WTC11 (cell line): ENCODE data around the gene MAGI2. TPM values are rescaled to one million over a fixed set of nuclear protein-coding genes. Genes with fewer than 3 reads are reported as not detected.

Experiments
- ATAC-seq: fragments of 200-7000 bp; cut with Tn5 transposase; 2 replicates; pipeline ENCODE4 v1.10.0; 2021; ENCODE audit warnings: mild to moderate bottlenecking, moderate library complexity
- CTCF ChIA-PET: fragments of 300-600 bp; sonication (Branson Sonifier 250); formaldehyde crosslinking; loops from one replicate; lab custom pipeline; 2021; ENCODE audit warnings: antibody characterized with exemption; lab: Charles Lee
- POLR2A ChIA-PET: fragments of 350-600 bp; sonication (Branson Sonifier 250); formaldehyde crosslinking; loops from one replicate; lab custom pipeline; 2021; ENCODE audit warnings: antibody characterized with exemption; lab: Charles Lee
- DNase-seq: peaks from one replicate; pipeline ENCODE4 v3.0.0; 2021; ENCODE audit warnings: low spot score
- H3K27ac Mint-ChIP-seq: 2 replicates; pipeline ENCODE4 v1.8.0; 2021; ENCODE audit warnings: mixed read lengths
- H3K27me3 Mint-ChIP-seq: 2 replicates; pipeline ENCODE4 v1.8.0; 2021; ENCODE audit warnings: low read depth, mild to moderate bottlenecking, moderate library complexity, mixed read lengths
- H3K36me3 Mint-ChIP-seq: 2 replicates; pipeline ENCODE4 v1.8.0; 2021; ENCODE audit warnings: mixed read lengths
- H3K4me1 Mint-ChIP-seq: 2 replicates; pipeline ENCODE4 v1.8.0; 2022; ENCODE audit warnings: mixed read lengths
- H3K4me3 Mint-ChIP-seq: 2 replicates; pipeline ENCODE4 v1.8.0; 2021; ENCODE audit warnings: mild to moderate bottlenecking, moderate library complexity, mixed read lengths
- H3K9me3 Mint-ChIP-seq: 2 replicates; pipeline ENCODE4 v1.8.0; 2021; ENCODE audit warnings: mixed read lengths
- ATF1 ChIP-seq: sonication (generic); formaldehyde crosslinking; IDR thresholded peaks from 2 replicates; pipeline ENCODE4 v1.8.1; 2023; ENCODE audit warnings: mild to moderate bottlenecking, moderate library complexity, missing genetic modification reagents
- CDX4 ChIP-seq: fragments of 250-450 bp; sonication (Bioruptor Pico); IDR thresholded peaks from 2 replicates; pipeline ENCODE4 v1.9.0; 2021; ENCODE audit warnings: moderate library complexity, mild to moderate bottlenecking, inconsistent platforms, borderline replicate concordance
- CREM ChIP-seq: sonication (generic); formaldehyde crosslinking; IDR thresholded peaks from 2 replicates; pipeline ENCODE4 v1.8.1; 2022; ENCODE audit warnings: mild to moderate bottlenecking, missing genetic modification reagents, moderate library complexity
- E2F1 ChIP-seq: sonication (generic); formaldehyde crosslinking; IDR thresholded peaks from 2 replicates; pipeline ENCODE4 v1.8.0; 2022; ENCODE audit warnings: mild to moderate bottlenecking, missing genetic modification reagents
- EMX1 ChIP-seq: fragments of 250-450 bp; sonication (Bioruptor Pico); IDR thresholded peaks from 2 replicates; pipeline ENCODE4 v1.8.0; 2021; ENCODE audit warnings: mild to moderate bottlenecking
- GABPB1 ChIP-seq: sonication (generic); formaldehyde crosslinking; IDR thresholded peaks from 2 replicates; pipeline ENCODE4 v1.8.1; 2023; ENCODE audit warnings: mild to moderate bottlenecking, missing genetic modification reagents
- HMGXB4 ChIP-seq: sonication (generic); formaldehyde crosslinking; IDR thresholded peaks from 2 replicates; pipeline ENCODE4 v1.8.1; 2023; ENCODE audit warnings: mild to moderate bottlenecking, moderate library complexity, missing genetic modification reagents
- IRF2 ChIP-seq: sonication (generic); formaldehyde crosslinking; IDR thresholded peaks from 2 replicates; pipeline ENCODE4 v1.8.0; 2022; ENCODE audit warnings: low read depth, missing genetic modification reagents, borderline replicate concordance
- JUN ChIP-seq: sonication (generic); formaldehyde crosslinking; IDR thresholded peaks from 2 replicates; pipeline ENCODE4 v1.8.0; 2023; ENCODE audit warnings: mild to moderate bottlenecking, missing genetic modification reagents
- MYBL2 ChIP-seq: sonication (generic); formaldehyde crosslinking; IDR thresholded peaks from 2 replicates; pipeline ENCODE4 v1.8.1; 2023; ENCODE audit warnings: mild to moderate bottlenecking, moderate library complexity, missing genetic modification reagents
- RORB ChIP-seq: fragments of 250-450 bp; sonication (Bioruptor Pico); IDR thresholded peaks from 2 replicates; pipeline ENCODE4 v1.9.0; 2021; ENCODE audit warnings: mild to moderate bottlenecking
- SP1 ChIP-seq: sonication (generic); formaldehyde crosslinking; conservative IDR thresholded peaks from 2 replicates; pipeline ENCODE4 v1.8.1; 2022; ENCODE audit warnings: missing genetic modification reagents
- TEAD1 ChIP-seq: sonication (generic); formaldehyde crosslinking; IDR thresholded peaks from 2 replicates; pipeline ENCODE4 v1.8.0; 2022; ENCODE audit warnings: mild to moderate bottlenecking, missing genetic modification reagents
- TEAD4 ChIP-seq: sonication (generic); formaldehyde crosslinking; IDR thresholded peaks from 2 replicates; pipeline ENCODE4 v1.8.0; 2022; ENCODE audit warnings: mild to moderate bottlenecking, missing genetic modification reagents
- ZNF138 ChIP-seq: sonication (generic); formaldehyde crosslinking; conservative IDR thresholded peaks from 2 replicates; pipeline ENCODE4 v1.8.1; 2022; ENCODE audit warnings: mild to moderate bottlenecking, moderate library complexity, missing genetic modification reagents
- ZNF317 ChIP-seq: sonication (generic); formaldehyde crosslinking; IDR thresholded peaks from 2 replicates; pipeline ENCODE4 v1.8.1; 2023; ENCODE audit warnings: low read depth, mild to moderate bottlenecking, moderate library complexity, missing genetic modification reagents, borderline replicate concordance
- ZNF416 ChIP-seq: fragments of 250-450 bp; sonication (Bioruptor Pico); IDR thresholded peaks from 2 replicates; pipeline ENCODE4 v1.9.0; 2021; ENCODE audit warnings: mild to moderate bottlenecking, inconsistent platforms
- ZNF423 ChIP-seq: fragments of 250-450 bp; sonication (Bioruptor Pico); IDR thresholded peaks from 2 replicates; pipeline ENCODE4 v2.1.2; 2022; ENCODE audit warnings: mild to moderate bottlenecking, moderate library complexity
- total RNA-seq: library from RNA; stranded (reverse); gene quantifications from 3 replicates; pipeline ENCODE4 v1.2.3, GENCODE V29; 2021
- TF ChIP-seq, protein P1 (sequence below): sonication (generic); formaldehyde crosslinking; IDR thresholded peaks from 2 replicates; pipeline ENCODE4 v1.8.1; 2022; ENCODE audit warnings: low read depth, mild to moderate bottlenecking, moderate library complexity, missing genetic modification reagents, borderline replicate concordance
- TF ChIP-seq, protein P2 (sequence below): sonication (generic); formaldehyde crosslinking; IDR thresholded peaks from 2 replicates; pipeline ENCODE4 v1.8.1; 2022; ENCODE audit warnings: mild to moderate bottlenecking, moderate library complexity, missing genetic modification reagents
- TF ChIP-seq, protein P3 (sequence below): fragments of 250-450 bp; sonication (Bioruptor Pico); IDR thresholded peaks from 2 replicates; pipeline ENCODE4 v1.9.0; 2021; ENCODE audit warnings: mild to moderate bottlenecking
- TF ChIP-seq, protein P4 (sequence below): sonication (generic); formaldehyde crosslinking; IDR thresholded peaks from 2 replicates; pipeline ENCODE4 v1.8.0; 2022; ENCODE audit warnings: mild to moderate bottlenecking, missing genetic modification reagents
- TF ChIP-seq, protein P5 (sequence below): fragments of 200-600 bp; IDR thresholded peaks from 2 replicates; pipeline ENCODE4 v1.8.0; 2022; ENCODE audit warnings: antibody characterized with exemption

The MAGI2 gene
- total RNA-seq, 1 experiment from 2014 or later, result 26.6 TPM

DNA sequence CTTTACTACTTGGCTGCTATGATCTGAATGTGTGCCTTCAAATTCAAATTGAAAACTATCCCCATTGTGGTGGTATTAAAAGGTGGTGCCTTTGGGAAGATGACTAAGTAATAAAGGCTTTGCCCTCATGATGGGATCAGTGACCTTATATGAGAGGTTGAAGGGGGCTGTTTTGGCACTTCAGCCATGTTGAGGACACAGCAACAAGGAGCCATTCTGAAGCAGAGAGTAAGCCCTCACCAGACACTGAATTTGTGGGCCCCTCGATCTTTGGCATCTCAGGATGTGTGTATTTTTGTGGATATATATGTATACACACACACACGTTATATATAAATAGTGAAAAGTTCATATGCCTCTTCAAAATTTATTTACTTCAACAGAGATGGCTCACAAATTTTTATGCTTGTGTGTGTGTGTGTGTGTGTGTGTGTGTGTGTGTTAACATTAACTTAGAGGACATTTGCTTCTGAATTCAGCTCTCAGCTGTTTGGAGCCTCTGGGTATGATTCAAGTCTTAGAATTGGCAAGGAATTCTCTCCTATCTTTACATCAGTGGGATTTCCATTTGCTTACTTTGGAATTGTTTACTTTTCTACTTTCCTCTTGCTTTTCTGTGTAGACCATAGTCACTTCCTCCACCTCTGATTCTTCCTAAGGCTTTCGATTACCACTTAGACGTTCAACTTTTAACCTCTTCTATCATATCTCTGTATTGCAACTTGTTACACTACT, 66.6 kb downstream of the MAGI2 start (continued):
- TF ChIP-seq JUN (CRISPR knock-in tag) (no peak), ZNF317 (CRISPR knock-in tag) (no peak), GABPB1 (CRISPR knock-in tag) (no peak), CDX4 (CRISPR knock-in tag) (no peak), RORB (CRISPR knock-in tag) (no peak), ATF1 (CRISPR knock-in tag) (no peak), HMGXB4 (CRISPR knock-in tag) (no peak), E2F1 (CRISPR knock-in tag) (no peak)
- TF ChIP-seq, protein P1, sequence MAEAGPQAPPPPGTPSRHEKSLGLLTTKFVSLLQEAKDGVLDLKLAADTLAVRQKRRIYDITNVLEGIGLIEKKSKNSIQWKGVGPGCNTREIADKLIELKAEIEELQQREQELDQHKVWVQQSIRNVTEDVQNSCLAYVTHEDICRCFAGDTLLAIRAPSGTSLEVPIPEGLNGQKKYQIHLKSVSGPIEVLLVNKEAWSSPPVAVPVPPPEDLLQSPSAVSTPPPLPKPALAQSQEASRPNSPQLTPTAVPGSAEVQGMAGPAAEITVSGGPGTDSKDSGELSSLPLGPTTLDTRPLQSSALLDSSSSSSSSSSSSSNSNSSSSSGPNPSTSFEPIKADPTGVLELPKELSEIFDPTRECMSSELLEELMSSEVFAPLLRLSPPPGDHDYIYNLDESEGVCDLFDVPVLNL (CRISPR knock-in tag), result no peak
- TF ChIP-seq, protein P2, sequence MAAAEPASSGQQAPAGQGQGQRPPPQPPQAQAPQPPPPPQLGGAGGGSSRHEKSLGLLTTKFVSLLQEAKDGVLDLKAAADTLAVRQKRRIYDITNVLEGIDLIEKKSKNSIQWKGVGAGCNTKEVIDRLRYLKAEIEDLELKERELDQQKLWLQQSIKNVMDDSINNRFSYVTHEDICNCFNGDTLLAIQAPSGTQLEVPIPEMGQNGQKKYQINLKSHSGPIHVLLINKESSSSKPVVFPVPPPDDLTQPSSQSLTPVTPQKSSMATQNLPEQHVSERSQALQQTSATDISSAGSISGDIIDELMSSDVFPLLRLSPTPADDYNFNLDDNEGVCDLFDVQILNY (CRISPR knock-in tag), result no peak

DNA sequence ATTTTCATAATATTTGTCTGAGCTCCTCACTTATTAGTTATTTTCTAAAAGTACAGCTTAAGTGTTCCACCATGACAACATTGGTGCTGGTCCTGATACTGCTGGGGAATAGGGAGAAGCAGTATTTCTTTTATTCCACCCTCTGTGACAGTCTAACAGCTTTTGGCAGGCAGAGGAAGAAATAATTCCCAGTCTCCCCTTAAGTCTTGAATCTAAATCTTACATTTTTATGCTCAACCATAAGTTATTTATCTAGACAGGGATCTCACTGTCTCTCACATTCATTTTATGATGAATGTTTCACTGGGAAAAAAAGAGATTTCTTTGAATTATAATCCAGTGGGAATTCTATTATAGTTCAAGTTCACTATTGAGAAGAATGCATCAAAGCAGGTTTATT, 71.5 kb downstream of the MAGI2 start:
- H3K27ac Mint-ChIP-seq, result no peak overlapping the region
- POLR2A ChIA-PET, result no interaction called here
- H3K27me3 Mint-ChIP-seq, result no peaks in the 10 kb centered on the region
- no peak overlapping the region for H3K4me3 Mint-ChIP-seq
- ATAC-seq (no peak), DNase-seq (no peak)
- CTCF ChIA-PET, result no interaction called here
- no peaks in the 10 kb centered on the region for H3K36me3 Mint-ChIP-seq
- H3K9me3 Mint-ChIP-seq, result no peaks in the 10 kb centered on the region
- no peaks in the 10 kb centered on the region for H3K4me1 Mint-ChIP-seq
- TF ChIP-seq EMX1 (CRISPR knock-in tag) (no peak), SP1 (CRISPR knock-in tag) (no peak), TEAD4 (CRISPR knock-in tag) (no peak), IRF2 (no peak), CREM (CRISPR knock-in tag) (no peak), ZNF423 (CRISPR knock-in tag) (no peak), ZNF138 (CRISPR knock-in tag) (no peak), ZNF416 (CRISPR knock-in tag) (no peak), TEAD1 (CRISPR knock-in tag) (no peak), MYBL2 (no peak)
- TF ChIP-seq, protein P3, sequence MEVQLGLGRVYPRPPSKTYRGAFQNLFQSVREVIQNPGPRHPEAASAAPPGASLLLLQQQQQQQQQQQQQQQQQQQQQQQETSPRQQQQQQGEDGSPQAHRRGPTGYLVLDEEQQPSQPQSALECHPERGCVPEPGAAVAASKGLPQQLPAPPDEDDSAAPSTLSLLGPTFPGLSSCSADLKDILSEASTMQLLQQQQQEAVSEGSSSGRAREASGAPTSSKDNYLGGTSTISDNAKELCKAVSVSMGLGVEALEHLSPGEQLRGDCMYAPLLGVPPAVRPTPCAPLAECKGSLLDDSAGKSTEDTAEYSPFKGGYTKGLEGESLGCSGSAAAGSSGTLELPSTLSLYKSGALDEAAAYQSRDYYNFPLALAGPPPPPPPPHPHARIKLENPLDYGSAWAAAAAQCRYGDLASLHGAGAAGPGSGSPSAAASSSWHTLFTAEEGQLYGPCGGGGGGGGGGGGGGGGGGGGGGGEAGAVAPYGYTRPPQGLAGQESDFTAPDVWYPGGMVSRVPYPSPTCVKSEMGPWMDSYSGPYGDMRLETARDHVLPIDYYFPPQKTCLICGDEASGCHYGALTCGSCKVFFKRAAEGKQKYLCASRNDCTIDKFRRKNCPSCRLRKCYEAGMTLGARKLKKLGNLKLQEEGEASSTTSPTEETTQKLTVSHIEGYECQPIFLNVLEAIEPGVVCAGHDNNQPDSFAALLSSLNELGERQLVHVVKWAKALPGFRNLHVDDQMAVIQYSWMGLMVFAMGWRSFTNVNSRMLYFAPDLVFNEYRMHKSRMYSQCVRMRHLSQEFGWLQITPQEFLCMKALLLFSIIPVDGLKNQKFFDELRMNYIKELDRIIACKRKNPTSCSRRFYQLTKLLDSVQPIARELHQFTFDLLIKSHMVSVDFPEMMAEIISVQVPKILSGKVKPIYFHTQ (CRISPR knock-in tag), result no peak
- TF ChIP-seq, protein P4, sequence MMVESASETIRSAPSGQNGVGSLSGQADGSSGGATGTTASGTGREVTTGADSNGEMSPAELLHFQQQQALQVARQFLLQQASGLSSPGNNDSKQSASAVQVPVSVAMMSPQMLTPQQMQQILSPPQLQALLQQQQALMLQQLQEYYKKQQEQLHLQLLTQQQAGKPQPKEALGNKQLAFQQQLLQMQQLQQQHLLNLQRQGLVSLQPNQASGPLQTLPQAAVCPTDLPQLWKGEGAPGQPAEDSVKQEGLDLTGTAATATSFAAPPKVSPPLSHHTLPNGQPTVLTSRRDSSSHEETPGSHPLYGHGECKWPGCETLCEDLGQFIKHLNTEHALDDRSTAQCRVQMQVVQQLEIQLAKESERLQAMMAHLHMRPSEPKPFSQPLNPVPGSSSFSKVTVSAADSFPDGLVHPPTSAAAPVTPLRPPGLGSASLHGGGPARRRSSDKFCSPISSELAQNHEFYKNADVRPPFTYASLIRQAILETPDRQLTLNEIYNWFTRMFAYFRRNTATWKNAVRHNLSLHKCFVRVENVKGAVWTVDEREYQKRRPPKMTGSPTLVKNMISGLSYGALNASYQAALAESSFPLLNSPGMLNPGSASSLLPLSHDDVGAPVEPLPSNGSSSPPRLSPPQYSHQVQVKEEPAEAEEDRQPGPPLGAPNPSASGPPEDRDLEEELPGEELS (CRISPR knock-in tag), result no peak
- TF ChIP-seq, protein P5, sequence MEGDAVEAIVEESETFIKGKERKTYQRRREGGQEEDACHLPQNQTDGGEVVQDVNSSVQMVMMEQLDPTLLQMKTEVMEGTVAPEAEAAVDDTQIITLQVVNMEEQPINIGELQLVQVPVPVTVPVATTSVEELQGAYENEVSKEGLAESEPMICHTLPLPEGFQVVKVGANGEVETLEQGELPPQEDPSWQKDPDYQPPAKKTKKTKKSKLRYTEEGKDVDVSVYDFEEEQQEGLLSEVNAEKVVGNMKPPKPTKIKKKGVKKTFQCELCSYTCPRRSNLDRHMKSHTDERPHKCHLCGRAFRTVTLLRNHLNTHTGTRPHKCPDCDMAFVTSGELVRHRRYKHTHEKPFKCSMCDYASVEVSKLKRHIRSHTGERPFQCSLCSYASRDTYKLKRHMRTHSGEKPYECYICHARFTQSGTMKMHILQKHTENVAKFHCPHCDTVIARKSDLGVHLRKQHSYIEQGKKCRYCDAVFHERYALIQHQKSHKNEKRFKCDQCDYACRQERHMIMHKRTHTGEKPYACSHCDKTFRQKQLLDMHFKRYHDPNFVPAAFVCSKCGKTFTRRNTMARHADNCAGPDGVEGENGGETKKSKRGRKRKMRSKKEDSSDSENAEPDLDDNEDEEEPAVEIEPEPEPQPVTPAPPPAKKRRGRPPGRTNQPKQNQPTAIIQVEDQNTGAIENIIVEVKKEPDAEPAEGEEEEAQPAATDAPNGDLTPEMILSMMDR, result no peak
- TF ChIP-seq, protein P1 (CRISPR knock-in tag), result no peak
